ENCODE data around the gene FXYD2. TPM values are rescaled to one million over a fixed set of nuclear protein-coding genes. Genes with fewer than 3 reads are reported as not detected.

FXYD2 gene
- total RNA-seq, 1 donor from 2014 or later = 5.0 TPM

GRCh38 chr11:117835576-117835975, 11.0 kb upstream of the FXYD2 start:
- Histone ChIP-seq H3K27me3 (ENCODE audit: control insufficient read depth, insufficient read depth, low read length) (no peaks in the 10 kb centered on the region), H3K36me3 (ENCODE audit: control insufficient read depth, insufficient read depth, low read length) (no peaks in the 10 kb centered on the region), H3K4me3 (ENCODE audit: low read depth, low read length) (no peak overlapping the region)
- DNase-seq (ENCODE audit: low read depth) = no peak
- no peak for TF ChIP-seq CTCF (IDR thresholded peaks at IDR 0.05; ENCODE audit: insufficient read depth, low read length, poor library complexity, severe bottlenecking)

GRCh38 chr11:117834838-117835443, 10.4 kb upstream of the FXYD2 start:
- H3K27me3 ChIP-seq (ENCODE audit: control insufficient read depth, insufficient read depth, low read length) = no peaks in the 10 kb centered on the region
- no peaks in the 10 kb centered on the region for H3K36me3 ChIP-seq (ENCODE audit: control insufficient read depth, insufficient read depth, low read length)
- TF ChIP-seq CTCF (IDR thresholded peaks at IDR 0.05; ENCODE audit: insufficient read depth, low read length, poor library complexity, severe bottlenecking) = no peak
- DNase-seq (ENCODE audit: low read depth) = no peak
- H3K4me3 ChIP-seq (ENCODE audit: low read depth, low read length) = no peak overlapping the region

GRCh38 chr11:117834068-117834810, 9.7 kb upstream of the FXYD2 start:
- no peak for TF ChIP-seq CTCF (IDR thresholded peaks at IDR 0.05; ENCODE audit: insufficient read depth, low read length, poor library complexity, severe bottlenecking)
- no peaks in the 10 kb centered on the region for H3K27me3 ChIP-seq (ENCODE audit: control insufficient read depth, insufficient read depth, low read length)
- H3K4me3 ChIP-seq (ENCODE audit: low read depth, low read length) = no peak overlapping the region
- DNase-seq (ENCODE audit: low read depth) = no peak
- H3K36me3 ChIP-seq (ENCODE audit: control insufficient read depth, insufficient read depth, low read length) = no peaks in the 10 kb centered on the region

- H3K27me3 ChIP-seq (ENCODE audit: control insufficient read depth, insufficient read depth, low read length) = no peaks in the 10 kb centered on the region
- DNase-seq (ENCODE audit: low read depth) = no peak
Observed at GRCh38 chr11:117833401-117833891, 8.9 kb upstream of the FXYD2 start.

GRCh38 chr11:117832511-117832910, 8.0 kb upstream of the FXYD2 start:
- DNase-seq (ENCODE audit: low read depth) = no peak
- Histone ChIP-seq H3K36me3 (ENCODE audit: control insufficient read depth, insufficient read depth, low read length) (no peaks in the 10 kb centered on the region), H3K4me3 (ENCODE audit: low read depth, low read length) (no peak overlapping the region), H3K27me3 (ENCODE audit: control insufficient read depth, insufficient read depth, low read length) (no peaks in the 10 kb centered on the region)
- TF ChIP-seq CTCF (IDR thresholded peaks at IDR 0.05; ENCODE audit: insufficient read depth, low read length, poor library complexity, severe bottlenecking) = no peak

More at GRCh38 chr11:117833401-117833891, 8.9 kb upstream of the FXYD2 start:
- no peak overlapping the region for H3K4me3 ChIP-seq (ENCODE audit: low read depth, low read length)
- TF ChIP-seq CTCF (IDR thresholded peaks at IDR 0.05; ENCODE audit: insufficient read depth, low read length, poor library complexity, severe bottlenecking) = no peak
- H3K36me3 ChIP-seq (ENCODE audit: control insufficient read depth, insufficient read depth, low read length) = no peaks in the 10 kb centered on the region
